ENCODE results near the gene PPM1B. TPM values are rescaled to one million over a fixed set of nuclear protein-coding genes. Genes with fewer than 3 reads are reported as not detected.
A peak's percentile ranks its signal among the peaks of the same experiment; 100 is the strongest.
"Not testable (repeated sequence)": the region's sequence is repeated elsewhere in the genome, so short reads cannot be mapped to it uniquely, and the experiment has no call there.

Gene PPM1B
- polyA plus RNA-seq, 4 donors = 55.7 to 80.4 (median 70.7) TPM

GRCh38 chr2:44155666-44156446 is 12.8 kb upstream of the PPM1B start:
- no peak for DNase-seq (ENCODE audit: low read depth in 4 of 4, low spot score in 3 of 4)

- DNase-seq (ENCODE audit: low read depth in 4 of 4, low spot score in 3 of 4) = no peak
These were observed 4.9 kb upstream of the PPM1B start for GRCh38 chr2:44163777-44164176.

GRCh38 chr2:44164617-44165016 is 4.1 kb upstream of the PPM1B start:
- DNase-seq (ENCODE audit: low read depth in 4 of 4, low spot score in 3 of 4) = no peak

- DNase-seq (ENCODE audit: low read depth in 4 of 4, low spot score in 3 of 4) = no peak
These were observed 2.6 kb upstream of the PPM1B start for GRCh38 chr2:44166096-44166495.

GRCh38 chr2:44167311-44167907 is 1.3 kb upstream of the PPM1B start:
- peak in 1 of 4 donors; percentile 2 for DNase-seq (ENCODE audit: low read depth in 4 of 4, low spot score in 3 of 4)

GRCh38 chr2:44167908-44168680 is 581 bp upstream of the PPM1B start:
- DNase-seq (ENCODE audit: low read depth in 4 of 4, low spot score in 3 of 4) = peak; percentile 97 to 99 (median 99)

- DNase-seq (ENCODE audit: low read depth in 4 of 4, low spot score in 3 of 4) = peak in 1 of 4 donors; percentile 46
These were observed 652 bp downstream of the PPM1B start for GRCh38 chr2:44169155-44169898.

GRCh38 chr2:44170311-44170717 is 1.6 kb downstream of the PPM1B start:
- peak in 1 of 4 donors; percentile 18 for DNase-seq (ENCODE audit: low read depth in 4 of 4, low spot score in 3 of 4)

- DNase-seq (ENCODE audit: low read depth in 4 of 4, low spot score in 3 of 4) = peak in 1 of 4 donors; percentile 7
These were observed 2.3 kb downstream of the PPM1B start for GRCh38 chr2:44171018-44171417.

- not testable (repeated sequence) for DNase-seq (ENCODE audit: low read depth in 4 of 4, low spot score in 3 of 4)
These were observed 2.8 kb downstream of the PPM1B start for GRCh38 chr2:44171442-44171841.

GRCh38 chr2:44172576-44172975 is 3.9 kb downstream of the PPM1B start:
- no peak for DNase-seq (ENCODE audit: low read depth in 4 of 4, low spot score in 3 of 4)

GRCh38 chr2:44178950-44179349 is 10.3 kb downstream of the PPM1B start:
- no peak for DNase-seq (ENCODE audit: low read depth in 4 of 4, low spot score in 3 of 4)

GRCh38 chr2:44181648-44182047 is 13.0 kb downstream of the PPM1B start:
- no peak for DNase-seq (ENCODE audit: low read depth in 4 of 4, low spot score in 3 of 4)

GRCh38 chr2:44184106-44184505 is 15.4 kb downstream of the PPM1B start:
- DNase-seq (ENCODE audit: low read depth in 4 of 4, low spot score in 3 of 4) = no peak

- DNase-seq (ENCODE audit: low read depth in 4 of 4, low spot score in 3 of 4) = no peak
These were observed 18.1 kb downstream of the PPM1B start for GRCh38 chr2:44186810-44187209.

GRCh38 chr2:44187251-44187650 is 18.6 kb downstream of the PPM1B start:
- DNase-seq (ENCODE audit: low read depth in 4 of 4, low spot score in 3 of 4) = no peak

- no peak for DNase-seq (ENCODE audit: low read depth in 4 of 4, low spot score in 3 of 4)
These were observed 20.0 kb downstream of the PPM1B start for GRCh38 chr2:44188696-44189095.

GRCh38 chr2:44189104-44189503 is 20.4 kb downstream of the PPM1B start:
- DNase-seq (ENCODE audit: low read depth in 4 of 4, low spot score in 3 of 4) = no peak

GRCh38 chr2:44190526-44190925 is 21.9 kb downstream of the PPM1B start:
- DNase-seq (ENCODE audit: low read depth in 4 of 4, low spot score in 3 of 4) = no peak

GRCh38 chr2:44191739-44192138 is 23.1 kb downstream of the PPM1B start:
- DNase-seq (ENCODE audit: low read depth in 4 of 4, low spot score in 3 of 4) = no peak

- DNase-seq (ENCODE audit: low read depth in 4 of 4, low spot score in 3 of 4) = no peak
These were observed 24.0 kb downstream of the PPM1B start for GRCh38 chr2:44192646-44193045.

Measured in left renal pelvis (tissue), 4 donors.